ENCODE data around the gene MAPK12. TPM values are rescaled to one million over a fixed set of nuclear protein-coding genes. Genes with fewer than 3 reads are reported as not detected.

MAPK12 gene
- total and polyA plus RNA-seq, 9 of the 15 experiments (the other 6 are each of a cell fraction or from before 2014, with no cell fraction given): 0.79 to 71.5 (median 32.8) TPM

- TF ChIP-seq SREBF1 (IDR thresholded peaks at IDR 0.05; ENCODE audit: borderline replicate concordance, low read depth, low read length) (no peak), KHSRP (IDR thresholded peaks at IDR 0.05) (no peak), ZNF436 (CRISPR knock-in tag; IDR thresholded peaks at IDR 0.05) (no peak), HNRNPL (IDR thresholded peaks at IDR 0.05; ENCODE audit: low read depth, low read length) (0 out of 2 replicates have a peak, but pooled peaks have one; percentile 24), SIN3A (IDR thresholded peaks at IDR 0.05; ENCODE audit: borderline replicate concordance in 2 of 2, control insufficient read depth in 1 of 2, low read depth in 2 of 2, low read length in 2 of 2) (peak in 1 of 2 experiments; percentile 91; a peak in 1 of 4 replicates), ATF7 (IDR thresholded peaks at IDR 0.05) (0 out of 2 replicates have a peak, but pooled peaks have one; percentile 14), SMARCC2 (IDR thresholded peaks at IDR 0.05; ENCODE audit: low read depth) (no peak), TFAP4 (CRISPR knock-in tag; IDR thresholded peaks at IDR 0.05; ENCODE audit: borderline replicate concordance) (peak; percentile 32; the same call in 1 of the 2 replicates), KLF6 (CRISPR knock-in tag; IDR thresholded peaks at IDR 0.05; ENCODE audit: borderline replicate concordance) (no peak), SREBF2 (CRISPR knock-in tag; IDR thresholded peaks at IDR 0.05) (no peak), ZBTB43 (CRISPR knock-in tag; IDR thresholded peaks at IDR 0.05) (no peak), TAF15 (IDR thresholded peaks at IDR 0.05; ENCODE audit: low read depth, low read length) (no peak), TCF7 (IDR thresholded peaks at IDR 0.05; ENCODE audit: borderline replicate concordance) (no peak), ZNF311 (CRISPR knock-in tag; IDR thresholded peaks at IDR 0.05) (no peak), NR1H2 (CRISPR knock-in tag; IDR thresholded peaks at IDR 0.05) (no peak), ARID4B (CRISPR knock-in tag; IDR thresholded peaks at IDR 0.05) (peak; percentile 62; the same call in 1 of the 2 replicates), RAD21 (CRISPR knock-in tag; conservative IDR thresholded peaks at IDR 0.05 in 1 of 2, IDR thresholded peaks at IDR 0.05 in 1 of 2) (no peak), ETV6 (IDR thresholded peaks at IDR 0.05; ENCODE audit: borderline replicate concordance in 1 of 2, low read depth in 2 of 2, low read length in 1 of 2) (no peak), ETV6 (CRISPR knock-in tag; IDR thresholded peaks at IDR 0.05; ENCODE audit: borderline replicate concordance) (no peak), RCOR1 (IDR thresholded peaks at IDR 0.05; ENCODE audit: borderline replicate concordance in 1 of 2, low read depth in 2 of 2, low read length in 2 of 2) (no peak)
Measured at GRCh38 chr22:50218996-50219727, 42.3 kb downstream of the MAPK12 start (continued).
